Endothelial cell of umbilical vein (primary cell): ENCODE results near the gene SERPINB10. TPM values are rescaled to one million over a fixed set of nuclear protein-coding genes. Genes with fewer than 3 reads are reported as not detected.

Experiments used
- BruUV-seq: library from RNA; stranded (reverse); fragments of 400-500 nt; replicated peaks from 2 replicates; lab custom pipeline; 2021; lab: Mats Ljungman, UMichigan
- CTCF ChIA-PET: fragments of 300-600, 350-600 bp; sonication (Branson Sonifier 250); formaldehyde crosslinking; loops from one replicate; lab custom pipeline; 2021; ENCODE audit warnings: antibody characterized with exemption, inconsistent platforms; lab: Charles Lee
- POLR2A ChIA-PET: fragments of 300-600, 350-600 bp; sonication (Branson Sonifier 250); formaldehyde crosslinking; loops from one replicate; lab custom pipeline; 2021; ENCODE audit warnings: antibody characterized with exemption, inconsistent platforms; lab: Charles Lee
- DNase-seq: peaks from one replicate; pipeline ENCODE4 v3.0.0-alpha.2; 2011; ENCODE audit warnings: low read depth, low spot score
- FAIRE-seq: peaks from 2 replicates; lab custom pipeline; 2011; peaks lifted over from hg19 to GRCh38; lab: Jason Lieb, UNC
- H2AFZ ChIP-seq: 2 replicates; pipeline ENCODE4 v1.6.0; 2012; ENCODE audit warnings: low read depth, low read length, control low read depth, inconsistent platforms
- H3K27ac ChIP-seq: 2 replicates; pipeline ENCODE4 v1.5.1; 2011; ENCODE audit warnings: low read depth, mild to moderate bottlenecking, control low read depth, low read length, moderate library complexity; ENCODE audit not compliant: insufficient read depth
- H3K27me3 ChIP-seq, 2 experiments: 2 replicates each; pipeline versions ENCODE4 v1.6.0 to v1.6.1; 2011; ENCODE audit warnings: low read length in 2 of 2, mixed read lengths in 1 of 2; ENCODE audit not compliant: control insufficient read depth in 2 of 2, insufficient read depth in 2 of 2
- H3K36me3 ChIP-seq, 2 experiments: 2 replicates in 1 of 2; 3 replicates in 1 of 2; pipeline ENCODE4 v1.5.1; 2011; ENCODE audit warnings: low read length in 2 of 2, mild to moderate bottlenecking in 1 of 2, moderate library complexity in 1 of 2; ENCODE audit not compliant: control insufficient read depth in 2 of 2, insufficient read depth in 2 of 2; ENCODE audit errors: extremely low read depth in 1 of 2
- H3K4me1 ChIP-seq: 3 replicates; pipeline ENCODE4 v1.5.1; 2011; ENCODE audit warnings: mild to moderate bottlenecking, low read length; ENCODE audit not compliant: control insufficient read depth, insufficient read depth; ENCODE audit errors: extremely low read depth
- H3K4me2 ChIP-seq: 2 replicates; pipeline ENCODE4 v1.6.1; 2011; ENCODE audit warnings: low read length, control low read depth, mixed read lengths; ENCODE audit not compliant: insufficient read depth
- H3K4me3 ChIP-seq, 3 experiments: fragments of 200-600 bp in 1 of 3; sonication (generic), shearing (Covaris generic) in 1 of 3; replicated peaks in 1 of 3; 2 replicates each; pipeline ENCODE4 v1.5.1; 2011 to 2016; ENCODE audit warnings: control low read depth in 3 of 3, low read length in 3 of 3, mild to moderate bottlenecking in 2 of 3, inconsistent platforms in 1 of 3, low read depth in 1 of 3, moderate library complexity in 1 of 3; ENCODE audit not compliant: insufficient read depth in 1 of 3
- H3K79me2 ChIP-seq: 2 replicates; pipeline ENCODE4 v1.6.0; 2012; ENCODE audit warnings: low read length, inconsistent platforms; ENCODE audit not compliant: control insufficient read depth, insufficient read depth
- H3K9ac ChIP-seq: replicated peaks from 2 replicates; pipeline ENCODE3; 2011; ENCODE audit warnings: low read length, control low read depth; ENCODE audit not compliant: insufficient read depth; ENCODE audit errors: extremely low read depth
- H3K9me1 ChIP-seq: replicated peaks from 3 replicates; pipeline ENCODE4 v1.6.0; 2011; ENCODE audit warnings: mild to moderate bottlenecking, low read length; ENCODE audit not compliant: control insufficient read depth, insufficient read depth; ENCODE audit errors: extremely low read depth
- H3K9me3 ChIP-seq: replicated peaks from 2 replicates; pipeline ENCODE4 v1.5.1; 2012; ENCODE audit warnings: low read length, inconsistent platforms; ENCODE audit not compliant: control insufficient read depth, insufficient read depth
- H4K20me1 ChIP-seq: replicated peaks from 2 replicates; pipeline ENCODE3; 2011; ENCODE audit warnings: mild to moderate bottlenecking, low read length; ENCODE audit not compliant: control insufficient read depth, insufficient read depth; ENCODE audit errors: extremely low read depth
- CTCF ChIP-seq, 2 donors: IDR thresholded peaks; 1 replicate in 1 of 2; 2 replicates in 1 of 2; pipeline ENCODE4 v1.5.1; 2011; ENCODE audit warnings: low read length in 2 of 2, mild to moderate bottlenecking in 2 of 2, moderate library complexity in 2 of 2, control low read depth in 1 of 2, inconsistent platforms in 1 of 2, low read depth in 1 of 2; ENCODE audit not compliant: insufficient read depth in 1 of 2; ENCODE audit errors: extremely low read depth in 1 of 2
- EZH2 ChIP-seq: IDR thresholded peaks from 2 replicates; pipeline ENCODE4 v1.6.1; 2012; ENCODE audit warnings: borderline replicate concordance, low read depth, mild to moderate bottlenecking, moderate library complexity, low read length, inconsistent platforms; ENCODE audit not compliant: severe bottlenecking
- FOS ChIP-seq: IDR thresholded peaks from 2 replicates; pipeline ENCODE4 v1.6.1; 2011; ENCODE audit warnings: mild to moderate bottlenecking, low read length, moderate library complexity, borderline replicate concordance; ENCODE audit not compliant: insufficient read depth
- GATA2 ChIP-seq: IDR thresholded peaks from 2 replicates; pipeline ENCODE4 v1.7.0; 2011; ENCODE audit warnings: low read depth, mild to moderate bottlenecking, moderate library complexity, mixed read lengths, low read length; ENCODE audit not compliant: insufficient read length, insufficient read depth
- JUN ChIP-seq: IDR thresholded peaks from 2 replicates; pipeline ENCODE4 v1.6.1; 2011; ENCODE audit warnings: borderline replicate concordance, low read depth; ENCODE audit not compliant: insufficient read length, insufficient read depth
- MAX ChIP-seq: IDR thresholded peaks from 2 replicates; pipeline ENCODE4 v1.6.1; 2011; ENCODE audit not compliant: insufficient read depth, insufficient read length
- MYC ChIP-seq: IDR thresholded peaks from one replicate; pipeline ENCODE4 v1.6.1; 2011; ENCODE audit warnings: mild to moderate bottlenecking, low read depth, low read length
- POLR2A ChIP-seq: IDR thresholded peaks from 2 replicates; pipeline ENCODE4 v1.6.1; 2012; ENCODE audit warnings: low read depth, mild to moderate bottlenecking, control low read depth, low read length
- POLR2AphosphoS5 ChIP-seq: IDR thresholded peaks from 2 replicates; pipeline ENCODE4 v1.6.1; 2012; ENCODE audit warnings: low read depth, mild to moderate bottlenecking, control low read depth, low read length, moderate library complexity; ENCODE audit not compliant: insufficient read depth
- dilution Hi-C: fragments of 300-500 bp; cut with MboI; formaldehyde crosslinking; loops from one replicate; pipeline ENCODE4 v1.15.0; 2019; ENCODE audit warnings: low sequenced_read_pairs; ENCODE audit not compliant: extremely low pct_ligation_motif_present
- intact Hi-C: fragments of 100-400 bp; cut with micrococcal nuclease; formaldehyde crosslinking; loops from one replicate; pipeline ENCODE4 v1.10.0; 2022
- polyA plus RNA-seq, 4 experiments: library from polyadenylated mRNA; depleted of rRNA in 3 of 4; stranded (reverse) in 3 of 4; unstranded in 1 of 4; fragments of >200 nt; gene quantifications; 2 replicates each; pipeline versions ENCODE4 v1.2.1 to v1.2.3, GENCODE V29; 2011 to 2012; ENCODE audit warnings: missing spikeins in 1 of 4
- total RNA-seq: library from RNA; stranded (reverse); gene quantifications from 2 replicates; pipeline ENCODE4 v1.2.3, GENCODE V29; 2021

The SERPINB10 gene
- total and polyA plus RNA-seq, 2 donors (not counting 3 experiments of a cell fraction or from before 2014, with no cell fraction given): not detected

GRCh38 chr18:63881851-63882250, 25.9 kb upstream of the SERPINB10 start:
- CTCF ChIA-PET: no interaction called here
- peak overlapping the region; percentile 10 for H3K9ac ChIP-seq
- peak overlapping the region; percentile 44 for H3K4me2 ChIP-seq
- H3K36me3 ChIP-seq: no peaks in the 10 kb centered on the region
- no peaks in the 10 kb centered on the region for H4K20me1 ChIP-seq
- no peaks in the 10 kb centered on the region for H3K27me3 ChIP-seq
- intact Hi-C loops (loop anchor here (1.0 kb wide), 1 partner anchor 88 kb away; the partner anchor contains the start of gene SERPINB8), dilution Hi-C loops (no loop called here)
- H3K4me3 ChIP-seq: no peak overlapping the region
- TF ChIP-seq FOS (peak; percentile 89), POLR2A (no peak), GATA2 (peak; percentile 91), EZH2 (no peak), CTCF (IDR thresholded peaks at IDR 0.05; ENCODE audit: extremely low read depth in 1 of 2, insufficient read depth in 1 of 2, low read depth in 1 of 2, low read length in 2 of 2) (no peak), MYC (no peak), POLR2AphosphoS5 (peak; percentile 52), MAX (no peak), JUN (peak; percentile 55)
- no peaks in the 10 kb centered on the region for H3K9me1 ChIP-seq
- POLR2A ChIA-PET: no interaction called here
- H3K79me2 ChIP-seq: no peaks in the 10 kb centered on the region
- FAIRE-seq (no peak), DNase-seq (peak; percentile 70)
- peak overlapping the region; percentile 90 for H3K27ac ChIP-seq
- H2AFZ ChIP-seq: no peak overlapping the region
- peaks cover 42% of the 10 kb centered on the region for H3K4me1 ChIP-seq
- no TSS peak for BruUV-seq
- no peaks in the 10 kb centered on the region for H3K9me3 ChIP-seq
